Stimulated activated CD4-positive, alpha-beta T cell treated with anti-CD3 and anti-CD28 coated beads, Interleukin-12 subunit alpha, Interleukin-12 subunit beta, amount 100 ng/mL, for 24 hours (primary cell): ENCODE results near the gene RAB5IF.
"Not testable (repeated sequence)": the region's sequence is repeated elsewhere in the genome, so short reads cannot be mapped to it uniquely, and the experiment has no call there.

ENCODE experiments used
- DNase-seq, 2 experiments: peaks; one replicate each; pipeline ENCODE4 v3.0.0-alpha.2; 2020; ENCODE audit warnings: low read depth in 2 of 2

The RAB5IF gene

DNA sequence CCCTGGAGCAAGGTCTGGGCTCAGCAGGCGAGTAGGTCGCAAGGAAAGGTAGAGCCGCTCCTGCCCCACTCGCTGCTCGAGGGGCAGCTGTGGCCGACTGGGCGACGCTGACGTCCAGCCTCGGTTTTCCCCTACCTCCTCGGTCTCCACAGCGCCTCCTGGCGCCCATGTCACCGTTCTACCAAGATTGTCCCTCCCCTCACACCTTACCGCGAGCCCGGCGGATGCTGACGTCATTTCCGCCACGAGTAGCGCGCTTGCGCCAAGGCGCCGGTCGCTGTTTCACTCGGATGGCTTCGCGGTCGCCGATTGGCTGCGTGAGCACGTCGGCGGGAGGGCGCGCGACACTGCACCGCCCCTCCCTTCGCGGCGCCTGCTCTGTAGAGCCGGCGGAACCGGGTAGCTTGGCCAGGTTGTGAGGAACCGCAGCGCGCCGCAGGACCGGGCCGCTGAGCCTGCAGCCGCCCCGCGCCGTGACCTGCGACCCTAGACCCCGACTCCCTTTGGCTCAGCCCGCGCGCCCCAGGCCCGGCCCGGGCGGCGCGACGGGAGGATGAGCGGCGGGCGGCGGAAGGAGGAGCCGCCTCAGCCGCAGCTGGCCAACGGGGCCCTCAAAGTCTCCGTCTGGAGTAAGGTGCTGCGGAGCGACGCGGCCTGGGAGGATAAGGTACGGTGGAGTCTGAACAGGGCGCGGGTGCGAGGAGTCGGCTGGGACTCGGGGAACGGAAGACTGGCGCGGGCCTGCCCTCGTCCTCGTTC lies at the start of gene RAB5IF:
Gene RAB5IF, plus strand, starts transcription at position 381 of the 759 bp plus-strand sequence. Its CDS starts 173 bp downstream, at position 554.
- DNase-seq = peak; percentile 98 to 99

DNA sequence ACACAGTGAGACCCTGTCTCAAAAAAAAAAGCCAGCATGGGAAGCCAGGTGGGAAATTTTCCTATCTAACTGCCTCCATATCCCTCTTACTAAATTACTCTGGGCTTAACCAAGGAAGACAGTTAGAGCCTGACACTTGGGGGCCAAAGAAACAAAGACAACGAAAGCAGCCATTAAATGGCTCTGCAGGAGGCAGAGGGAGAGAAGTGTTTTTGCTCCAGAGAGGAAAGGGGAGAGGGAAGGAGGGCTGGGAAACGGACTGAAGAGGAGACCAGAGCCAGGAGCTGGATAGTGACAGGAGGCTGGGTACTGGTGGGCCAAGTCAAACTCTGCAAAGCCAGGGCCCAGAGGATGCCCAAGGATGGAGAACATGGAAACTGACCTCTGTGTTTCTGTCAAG lies 42.9 kb upstream of the RAB5IF start:
- DNase-seq = no peak

DNA sequence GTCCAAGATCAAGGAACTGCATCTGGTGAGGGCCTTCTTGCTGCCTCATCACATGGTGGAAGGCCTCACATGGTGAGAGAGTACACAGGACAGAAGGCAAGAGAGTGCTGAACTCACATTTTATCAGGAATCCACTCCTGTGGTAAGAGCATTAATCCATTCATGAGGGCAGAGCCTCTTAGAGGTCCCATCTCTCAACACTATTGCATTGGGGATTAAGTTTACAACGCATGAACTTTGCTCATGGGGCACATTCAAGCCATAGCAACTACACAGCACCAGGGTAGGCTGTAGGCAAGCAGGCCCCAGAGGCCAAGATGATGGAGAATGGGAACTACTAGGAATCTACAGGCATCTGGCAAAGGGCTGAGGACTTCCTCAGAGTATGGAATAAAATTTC lies 42.2 kb upstream of the RAB5IF start:
- DNase-seq = no peak

- not testable (repeated sequence) for DNase-seq
Observed at GRCh38 chr20:36564078-36564725, 41.4 kb upstream of the RAB5IF start.

- not testable (repeated sequence) for DNase-seq
Observed at GRCh38 chr20:36564726-36565121, 40.9 kb upstream of the RAB5IF start.

- no peak for DNase-seq
Observed at GRCh38 chr20:36565520-36565919, 40.1 kb upstream of the RAB5IF start.

- no peak for DNase-seq
Observed at GRCh38 chr20:36569847-36570429, 35.6 kb upstream of the RAB5IF start.

DNA sequence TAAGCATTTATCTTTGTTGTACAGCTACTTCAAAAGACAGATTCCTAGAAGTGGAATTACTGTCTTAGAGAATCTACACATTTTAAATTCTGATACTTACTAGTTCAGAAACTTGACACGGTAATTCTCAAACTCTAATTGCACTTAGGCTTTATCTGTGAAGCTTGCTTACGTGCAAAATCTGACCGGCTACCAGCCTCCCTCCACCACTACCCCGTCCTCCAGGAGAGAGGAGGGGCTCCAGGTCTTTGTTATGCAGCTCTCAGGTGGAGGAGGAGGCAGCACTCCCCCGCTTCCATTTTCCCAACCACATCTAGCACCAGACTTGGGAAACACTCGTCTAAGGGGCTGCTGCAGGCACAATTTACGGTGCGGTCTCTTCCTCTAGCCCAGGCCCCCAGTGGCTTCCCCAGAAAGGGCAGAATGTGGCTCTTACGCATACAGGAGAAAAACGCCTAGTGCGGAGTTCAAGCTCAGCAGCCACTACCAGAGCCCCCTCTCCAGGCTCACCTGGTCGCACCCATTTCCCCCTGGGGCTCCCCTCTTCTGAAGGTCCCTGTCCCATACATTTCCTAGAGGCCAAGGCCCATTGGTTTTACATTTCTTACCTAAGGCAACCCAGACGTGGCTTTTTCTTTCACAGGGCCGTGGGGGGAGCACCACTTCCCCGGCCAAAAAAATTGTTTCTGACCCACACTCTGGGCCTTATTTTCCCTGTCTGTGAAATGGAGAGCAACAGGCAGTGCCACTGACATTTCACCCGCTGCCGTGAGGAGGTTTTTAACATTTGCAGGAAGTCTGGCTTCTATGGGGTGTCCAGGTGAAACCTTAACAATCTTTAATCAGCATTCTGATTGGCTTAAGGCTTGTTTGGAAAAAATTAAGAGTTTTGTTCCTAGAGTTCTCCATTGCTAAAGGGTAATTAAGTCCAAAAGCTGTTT lies 33.7 kb upstream of the RAB5IF start:
- DNase-seq = no peak

DNA sequence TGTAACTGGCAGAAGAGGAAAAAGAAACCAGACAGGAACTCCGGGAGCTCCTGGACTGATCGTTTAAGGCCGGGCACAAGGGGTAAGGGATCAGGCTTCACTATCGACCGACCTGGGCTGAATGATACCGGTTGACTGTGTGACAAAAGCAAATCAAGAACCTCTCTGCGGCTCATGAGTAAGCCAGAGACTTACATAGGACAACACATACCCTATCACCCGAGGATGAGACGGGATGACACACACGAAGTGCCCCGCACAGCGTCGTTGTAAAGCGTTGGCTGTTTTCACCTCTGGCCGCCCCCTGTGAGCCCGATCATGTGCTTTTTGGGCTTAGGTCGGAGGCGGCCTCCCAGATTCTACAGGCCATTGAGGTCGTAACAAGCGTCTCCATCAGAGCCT lies 32.9 kb upstream of the RAB5IF start:
- peak; percentile 46 to 47 for DNase-seq

DNA sequence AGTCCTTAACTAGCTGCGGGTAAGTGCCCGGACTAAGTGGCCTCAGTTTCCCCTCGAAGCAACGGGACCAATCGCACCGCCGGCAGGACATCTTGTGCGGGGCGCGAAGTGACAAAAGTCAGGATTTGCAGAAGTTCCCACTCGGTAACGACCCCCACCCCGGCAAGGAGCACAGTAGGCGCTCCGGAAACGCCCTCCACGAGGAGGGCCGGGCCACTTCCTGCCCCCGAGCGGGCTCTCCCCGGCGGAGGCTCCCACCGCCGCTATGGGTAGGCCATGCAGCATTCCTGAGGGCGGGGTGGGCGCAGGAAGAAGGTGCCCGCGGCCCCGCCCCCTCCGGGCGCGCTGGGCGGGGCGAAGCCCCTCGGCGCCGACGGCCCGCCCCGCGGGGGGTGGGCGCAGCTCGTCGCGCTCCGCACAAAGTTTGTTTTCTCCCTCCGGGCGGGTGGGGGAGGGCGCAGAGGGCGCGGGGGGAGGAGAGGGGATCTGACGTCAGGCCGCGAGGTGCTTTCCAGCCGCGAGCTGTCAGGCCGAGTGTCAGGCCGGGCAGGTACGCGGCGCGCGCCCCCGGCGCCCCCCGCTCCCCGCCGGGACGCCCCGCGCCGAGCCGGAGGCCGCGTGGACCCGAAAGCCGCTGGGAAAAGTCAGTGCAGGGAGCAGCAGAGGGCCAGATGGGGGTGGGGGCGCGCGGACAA lies 32.3 kb upstream of the RAB5IF start, which contains the start of gene TGIF2:
Gene TGIF2, plus strand, starts transcription at position 495 of the 695 bp plus-strand sequence. CDS start 5,178 bp downstream, outside the sequence.
- DNase-seq = peak; percentile 78

GRCh38 chr20:36573798-36574365 lies 31.7 kb upstream of the RAB5IF start:
- DNase-seq = no peak

DNA sequence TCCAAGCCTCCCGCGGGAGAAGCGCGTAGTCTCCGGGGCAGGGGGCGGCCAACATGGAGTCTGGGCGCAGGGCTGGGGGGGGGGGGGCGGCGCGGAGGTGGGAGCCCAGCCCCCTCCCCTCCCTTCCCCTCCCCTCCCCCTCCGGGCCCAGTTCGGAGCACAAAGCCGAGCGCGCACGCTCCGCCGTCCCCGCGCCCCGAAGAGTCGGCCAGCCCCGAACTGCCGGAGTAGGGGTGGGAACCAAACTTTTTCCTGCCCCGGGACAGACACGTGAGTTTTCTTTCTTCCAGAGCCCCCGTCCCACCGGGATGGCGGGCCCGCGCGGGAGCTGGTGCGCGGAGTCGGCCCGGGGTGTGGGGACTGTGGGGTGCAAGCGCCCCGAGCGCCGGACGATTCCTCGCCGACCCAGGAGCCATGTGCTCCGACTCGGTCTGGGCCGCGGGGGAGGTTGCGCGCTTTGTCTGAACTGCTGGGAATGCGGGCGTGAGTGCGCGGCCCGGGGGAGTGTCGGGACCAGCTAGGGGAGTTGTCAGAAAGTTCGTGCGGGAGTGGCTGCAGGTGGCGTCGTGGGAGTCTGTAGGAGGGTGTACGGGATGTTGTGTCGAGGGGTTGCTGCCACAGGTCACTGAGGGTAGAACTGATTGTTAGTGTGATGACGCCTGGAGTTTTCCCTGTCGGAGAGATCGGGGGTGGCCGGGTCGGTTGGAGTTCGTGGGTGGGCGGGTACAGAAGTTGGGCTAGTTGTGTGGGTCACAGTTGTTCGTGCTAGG lies 31.0 kb upstream of the RAB5IF start:
- peak; percentile 12 to 36 for DNase-seq

DNA sequence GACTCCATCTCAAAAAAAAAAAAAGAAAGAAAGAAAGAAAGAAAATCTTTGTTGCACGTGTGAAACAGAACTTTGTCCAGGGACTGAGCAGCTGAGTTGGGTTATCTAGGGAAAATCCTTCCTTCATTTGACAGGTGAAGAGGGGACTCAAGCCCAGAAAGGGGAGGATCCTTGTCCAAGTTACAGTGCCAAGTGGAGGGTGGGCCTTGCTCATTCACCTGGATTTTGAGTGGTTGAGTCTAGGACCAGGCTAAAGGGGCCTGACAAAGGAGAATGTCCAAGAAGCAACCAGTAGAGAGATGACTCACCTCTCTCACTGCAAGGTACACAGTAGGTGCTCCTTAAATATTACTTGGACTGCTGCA lies 29.5 kb upstream of the RAB5IF start:
- DNase-seq = no peak

GRCh38 chr20:36578356-36579041 lies 27.1 kb upstream of the RAB5IF start:
- no peak for DNase-seq

DNA sequence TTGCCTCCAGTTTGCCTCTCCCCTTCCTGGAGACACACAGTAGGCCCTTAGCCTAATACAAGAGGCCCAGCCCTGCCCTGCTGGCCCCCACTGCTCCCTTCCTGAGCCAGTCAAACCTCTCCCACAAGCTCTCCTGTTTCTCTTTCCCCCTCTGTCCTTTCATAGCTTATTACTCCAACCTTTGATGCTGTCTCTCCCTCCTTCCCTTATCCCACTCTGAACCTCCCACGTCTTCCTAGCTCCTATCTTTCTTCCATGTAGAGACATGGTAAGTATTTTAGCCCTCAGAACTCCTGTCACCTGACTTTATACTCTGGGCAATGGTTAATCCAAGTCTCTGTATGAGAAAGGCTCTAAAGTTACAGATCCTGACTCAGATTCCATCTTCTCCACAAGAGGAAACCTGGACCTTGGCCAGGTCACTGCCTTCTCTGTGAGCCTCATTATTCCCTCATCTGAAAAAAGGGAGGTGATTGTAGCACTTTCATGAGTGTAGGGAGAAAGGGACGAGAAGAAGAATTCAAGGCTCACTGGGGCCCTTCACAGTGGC lies 25.5 kb upstream of the RAB5IF start:
- DNase-seq = no peak

DNA sequence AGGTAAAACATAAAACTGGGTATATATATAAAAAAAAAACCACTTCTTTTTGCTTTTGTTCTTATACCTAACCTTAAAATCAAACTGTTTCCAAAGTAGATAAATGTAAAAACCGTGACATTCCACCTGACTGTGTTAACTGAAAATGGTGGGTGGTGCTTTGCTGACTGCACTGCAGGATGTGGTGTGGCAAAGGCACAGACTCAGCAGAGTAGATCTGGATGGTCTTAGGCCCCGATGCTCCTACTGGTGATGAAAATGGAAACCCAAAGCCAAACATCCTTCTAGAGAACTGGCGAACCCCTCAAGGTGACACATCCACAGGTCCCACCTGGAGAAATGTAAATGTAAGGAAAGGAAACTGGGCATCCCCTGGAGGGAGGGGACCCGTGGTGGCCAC lies 23.3 kb upstream of the RAB5IF start:
- no peak for DNase-seq

DNA sequence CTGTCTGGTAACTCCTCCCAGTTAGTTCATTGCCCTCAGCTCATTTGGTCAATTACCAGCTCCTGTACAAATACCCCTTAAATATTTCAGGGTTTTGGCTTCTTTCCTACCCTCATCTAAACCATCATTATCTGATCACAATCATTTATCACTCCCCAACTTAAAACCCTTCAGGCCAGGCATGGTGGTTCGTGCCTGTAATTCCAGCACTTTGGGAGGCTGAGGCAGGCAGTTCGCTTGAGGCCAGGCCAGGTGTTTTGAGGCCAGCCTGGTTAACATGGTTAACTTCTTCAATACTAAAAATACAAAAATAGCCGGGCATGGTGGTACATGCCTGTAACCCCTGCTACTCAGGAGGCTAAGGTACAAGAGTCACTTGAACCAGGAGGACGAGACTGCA lies 22.8 kb upstream of the RAB5IF start:
- DNase-seq = no peak

- DNase-seq = no peak
Observed at GRCh38 chr20:36584018-36584481, 21.5 kb upstream of the RAB5IF start.
